ENCODE data around the gene SLC4A3. TPM values are rescaled to one million over a fixed set of nuclear protein-coding genes. Genes with fewer than 3 reads are reported as not detected.

Gene SLC4A3
- total RNA-seq, 1 donor from 2014 or later: 24.4 TPM

- H3K9me3 Mint-ChIP-seq (ENCODE audit: unreplicated experiment): peaks cover 4% of the 10 kb centered on the region
- no peak overlapping the region for H3K4me3 Mint-ChIP-seq (ENCODE audit: unreplicated experiment)
- TF ChIP-seq, protein P1, sequence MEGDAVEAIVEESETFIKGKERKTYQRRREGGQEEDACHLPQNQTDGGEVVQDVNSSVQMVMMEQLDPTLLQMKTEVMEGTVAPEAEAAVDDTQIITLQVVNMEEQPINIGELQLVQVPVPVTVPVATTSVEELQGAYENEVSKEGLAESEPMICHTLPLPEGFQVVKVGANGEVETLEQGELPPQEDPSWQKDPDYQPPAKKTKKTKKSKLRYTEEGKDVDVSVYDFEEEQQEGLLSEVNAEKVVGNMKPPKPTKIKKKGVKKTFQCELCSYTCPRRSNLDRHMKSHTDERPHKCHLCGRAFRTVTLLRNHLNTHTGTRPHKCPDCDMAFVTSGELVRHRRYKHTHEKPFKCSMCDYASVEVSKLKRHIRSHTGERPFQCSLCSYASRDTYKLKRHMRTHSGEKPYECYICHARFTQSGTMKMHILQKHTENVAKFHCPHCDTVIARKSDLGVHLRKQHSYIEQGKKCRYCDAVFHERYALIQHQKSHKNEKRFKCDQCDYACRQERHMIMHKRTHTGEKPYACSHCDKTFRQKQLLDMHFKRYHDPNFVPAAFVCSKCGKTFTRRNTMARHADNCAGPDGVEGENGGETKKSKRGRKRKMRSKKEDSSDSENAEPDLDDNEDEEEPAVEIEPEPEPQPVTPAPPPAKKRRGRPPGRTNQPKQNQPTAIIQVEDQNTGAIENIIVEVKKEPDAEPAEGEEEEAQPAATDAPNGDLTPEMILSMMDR (IDR thresholded peaks at IDR 0.05; ENCODE audit: partially characterized antibody, unreplicated experiment): no peak
- H3K27ac Mint-ChIP-seq (ENCODE audit: unreplicated experiment): no peak overlapping the region
- DNase-seq: no peak
- H3K4me1 Mint-ChIP-seq (ENCODE audit: low read depth, unreplicated experiment): no peaks in the 10 kb centered on the region
- no peaks in the 10 kb centered on the region for H3K36me3 Mint-ChIP-seq (ENCODE audit: unreplicated experiment)
- no peaks in the 10 kb centered on the region for H3K27me3 Mint-ChIP-seq (ENCODE audit: unreplicated experiment)
These were observed 40.9 kb downstream of the SLC4A3 start for GRCh38 chr2:219668316-219668715.

DNA sequence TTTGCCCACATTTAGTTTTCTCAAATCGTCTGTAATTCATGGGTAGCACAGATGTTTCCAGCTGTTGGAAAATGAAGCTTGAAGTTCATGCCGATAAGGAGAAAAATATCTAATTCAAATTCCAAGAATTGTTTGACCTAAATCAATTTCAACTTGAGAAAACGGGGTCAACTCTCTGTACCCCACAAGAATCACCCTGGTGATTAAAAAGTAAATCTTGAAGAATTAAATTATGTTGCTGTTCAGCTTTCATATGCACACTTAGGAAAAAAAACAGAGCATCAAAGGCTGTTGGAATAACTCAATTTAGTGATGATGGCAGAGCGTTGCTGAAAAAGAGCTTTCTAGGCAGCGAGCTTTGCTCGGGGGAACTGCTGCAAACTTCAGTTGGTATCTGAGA is 43.0 kb downstream of the SLC4A3 start:
- H3K4me1 Mint-ChIP-seq (ENCODE audit: low read depth, unreplicated experiment): no peaks in the 10 kb centered on the region
- no peak overlapping the region for H3K4me3 Mint-ChIP-seq (ENCODE audit: unreplicated experiment)
- no peaks in the 10 kb centered on the region for H3K36me3 Mint-ChIP-seq (ENCODE audit: unreplicated experiment)
- no peak for DNase-seq
- H3K27me3 Mint-ChIP-seq (ENCODE audit: unreplicated experiment): peaks cover 4% of the 10 kb centered on the region
- H3K9me3 Mint-ChIP-seq (ENCODE audit: unreplicated experiment): peaks cover 2% of the 10 kb centered on the region
- H3K27ac Mint-ChIP-seq (ENCODE audit: unreplicated experiment): no peak overlapping the region
- TF ChIP-seq, protein P1 (IDR thresholded peaks at IDR 0.05; ENCODE audit: partially characterized antibody, unreplicated experiment): no peak

DNA sequence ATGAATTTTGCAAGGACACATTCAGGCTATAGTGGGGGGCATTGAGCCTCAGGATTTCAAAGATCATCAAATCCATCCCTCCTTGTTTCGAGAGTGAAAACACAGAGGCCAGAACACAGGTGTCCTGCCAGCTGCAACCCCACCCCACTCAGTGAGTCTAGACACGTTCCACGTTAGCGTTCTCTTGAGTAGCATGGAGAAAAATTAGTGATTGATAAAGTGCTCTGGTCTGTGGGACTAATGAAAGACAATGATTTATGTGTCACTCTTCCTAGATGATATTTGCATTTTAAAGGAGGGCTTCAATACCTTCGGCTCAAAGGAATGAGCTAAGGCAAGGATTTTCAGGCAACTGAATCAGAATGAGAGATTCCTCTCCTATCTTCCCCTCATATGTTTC is 43.8 kb downstream of the SLC4A3 start:
- H3K4me3 Mint-ChIP-seq (ENCODE audit: unreplicated experiment): no peak overlapping the region
- H3K27me3 Mint-ChIP-seq (ENCODE audit: unreplicated experiment): peaks cover 4% of the 10 kb centered on the region
- TF ChIP-seq, protein P1 (IDR thresholded peaks at IDR 0.05; ENCODE audit: partially characterized antibody, unreplicated experiment): no peak
- no peaks in the 10 kb centered on the region for H3K4me1 Mint-ChIP-seq (ENCODE audit: low read depth, unreplicated experiment)
- no peak overlapping the region for H3K27ac Mint-ChIP-seq (ENCODE audit: unreplicated experiment)
- no peak for DNase-seq
- H3K9me3 Mint-ChIP-seq (ENCODE audit: unreplicated experiment): peaks cover 2% of the 10 kb centered on the region
- H3K36me3 Mint-ChIP-seq (ENCODE audit: unreplicated experiment): no peaks in the 10 kb centered on the region

- no peaks in the 10 kb centered on the region for H3K4me1 Mint-ChIP-seq (ENCODE audit: low read depth, unreplicated experiment)
- TF ChIP-seq, protein P1 (IDR thresholded peaks at IDR 0.05; ENCODE audit: partially characterized antibody, unreplicated experiment): no peak
- H3K27me3 Mint-ChIP-seq (ENCODE audit: unreplicated experiment): peaks cover 4% of the 10 kb centered on the region
- H3K4me3 Mint-ChIP-seq (ENCODE audit: unreplicated experiment): no peak overlapping the region
- no peaks in the 10 kb centered on the region for H3K36me3 Mint-ChIP-seq (ENCODE audit: unreplicated experiment)
- H3K27ac Mint-ChIP-seq (ENCODE audit: unreplicated experiment): no peak overlapping the region
- DNase-seq: no peak
- no peaks in the 10 kb centered on the region for H3K9me3 Mint-ChIP-seq (ENCODE audit: unreplicated experiment)
These were observed 45.0 kb downstream of the SLC4A3 start for GRCh38 chr2:219672406-219672805.

GRCh38 chr2:219675221-219675620 is 47.8 kb downstream of the SLC4A3 start:
- H3K9me3 Mint-ChIP-seq (ENCODE audit: unreplicated experiment): no peaks in the 10 kb centered on the region
- H3K4me3 Mint-ChIP-seq (ENCODE audit: unreplicated experiment): no peak overlapping the region
- H3K36me3 Mint-ChIP-seq (ENCODE audit: unreplicated experiment): no peaks in the 10 kb centered on the region
- TF ChIP-seq, protein P1 (IDR thresholded peaks at IDR 0.05; ENCODE audit: partially characterized antibody, unreplicated experiment): no peak
- DNase-seq: no peak
- no peak overlapping the region for H3K27ac Mint-ChIP-seq (ENCODE audit: unreplicated experiment)
- no peaks in the 10 kb centered on the region for H3K4me1 Mint-ChIP-seq (ENCODE audit: low read depth, unreplicated experiment)
- H3K27me3 Mint-ChIP-seq (ENCODE audit: unreplicated experiment): peaks cover 4% of the 10 kb centered on the region

Data from glutamatergic neuron (in vitro differentiated cells).